GM19372 (cell line): ENCODE measurements around the gene KRTAP5-8.
"Not testable (repeated sequence)": the region's sequence is repeated elsewhere in the genome, so short reads cannot be mapped to it uniquely, and the experiment has no call there.

Source experiments
- ATAC-seq: cut with Tn5 transposase; IDR thresholded peaks from one replicate; pipeline ENCODE4 v1.9.1; 2021; ENCODE audit warnings: mild to moderate bottlenecking, low read depth, moderate library complexity; ENCODE audit not compliant: unreplicated experiment

The KRTAP5-8 gene, protein sequence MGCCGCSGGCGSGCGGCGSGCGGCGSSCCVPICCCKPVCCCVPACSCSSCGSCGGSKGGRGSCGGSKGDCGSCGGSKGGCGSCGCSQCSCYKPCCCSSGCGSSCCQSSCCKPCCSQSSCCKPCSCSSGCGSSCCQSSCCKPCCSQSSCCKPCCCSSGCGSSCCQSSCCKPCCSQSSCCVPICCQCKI

DNA sequence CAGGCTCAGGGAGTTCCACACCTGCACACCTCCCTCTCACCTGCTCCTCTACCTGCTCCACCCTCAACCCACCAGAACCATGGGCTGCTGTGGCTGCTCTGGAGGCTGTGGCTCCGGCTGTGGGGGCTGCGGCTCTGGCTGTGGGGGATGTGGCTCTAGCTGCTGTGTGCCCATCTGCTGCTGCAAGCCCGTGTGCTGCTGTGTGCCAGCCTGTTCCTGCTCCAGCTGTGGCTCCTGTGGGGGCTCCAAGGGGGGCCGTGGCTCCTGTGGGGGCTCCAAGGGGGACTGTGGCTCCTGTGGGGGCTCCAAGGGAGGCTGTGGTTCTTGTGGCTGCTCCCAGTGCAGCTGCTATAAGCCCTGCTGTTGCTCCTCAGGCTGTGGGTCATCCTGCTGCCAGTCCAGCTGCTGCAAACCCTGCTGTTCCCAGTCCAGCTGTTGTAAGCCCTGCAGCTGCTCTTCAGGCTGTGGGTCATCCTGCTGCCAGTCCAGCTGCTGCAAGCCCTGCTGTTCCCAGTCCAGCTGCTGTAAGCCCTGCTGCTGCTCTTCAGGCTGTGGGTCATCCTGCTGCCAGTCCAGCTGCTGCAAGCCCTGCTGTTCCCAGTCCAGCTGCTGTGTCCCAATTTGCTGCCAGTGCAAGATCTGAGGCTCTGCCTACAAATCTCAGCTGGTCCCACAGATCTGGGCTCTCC, at the start of gene KRTAP5-8:
KRTAP5-8 (plus strand) TSS at position 49 of the 689 bp plus-strand sequence; CDS start at position 80, 31 bp downstream.
- ATAC-seq: not testable (repeated sequence)

DNA sequence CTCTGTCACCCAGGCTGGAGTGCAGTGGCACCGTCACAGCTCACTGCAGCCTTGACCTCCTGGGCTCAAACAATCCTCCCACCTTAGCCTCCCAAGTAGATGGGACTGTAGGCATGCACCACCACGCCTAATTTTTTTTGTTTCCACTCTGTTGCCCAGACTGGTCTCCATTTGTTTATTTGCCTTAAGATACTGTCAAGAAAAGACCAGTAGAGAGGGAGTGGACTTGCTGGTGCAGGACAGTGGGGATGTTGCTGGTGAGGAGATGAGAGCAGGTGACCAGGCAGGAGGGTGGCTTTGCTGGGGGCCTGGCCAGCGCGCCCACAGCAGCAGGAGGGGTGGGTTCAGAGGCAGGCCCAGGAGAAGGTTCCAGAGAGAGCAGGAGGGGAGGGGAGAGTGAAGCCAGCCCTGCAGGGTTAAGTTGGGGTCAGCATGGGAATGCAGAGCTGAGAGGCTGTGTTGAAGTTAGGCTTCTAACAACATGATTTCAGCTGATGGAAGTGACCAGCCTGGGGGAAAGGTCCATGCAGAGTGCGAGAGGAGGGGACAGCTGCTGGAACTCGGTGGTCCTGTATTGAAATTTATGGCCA, 49.0 kb upstream of the KRTAP5-8 start:
- ATAC-seq: no peak

DNA sequence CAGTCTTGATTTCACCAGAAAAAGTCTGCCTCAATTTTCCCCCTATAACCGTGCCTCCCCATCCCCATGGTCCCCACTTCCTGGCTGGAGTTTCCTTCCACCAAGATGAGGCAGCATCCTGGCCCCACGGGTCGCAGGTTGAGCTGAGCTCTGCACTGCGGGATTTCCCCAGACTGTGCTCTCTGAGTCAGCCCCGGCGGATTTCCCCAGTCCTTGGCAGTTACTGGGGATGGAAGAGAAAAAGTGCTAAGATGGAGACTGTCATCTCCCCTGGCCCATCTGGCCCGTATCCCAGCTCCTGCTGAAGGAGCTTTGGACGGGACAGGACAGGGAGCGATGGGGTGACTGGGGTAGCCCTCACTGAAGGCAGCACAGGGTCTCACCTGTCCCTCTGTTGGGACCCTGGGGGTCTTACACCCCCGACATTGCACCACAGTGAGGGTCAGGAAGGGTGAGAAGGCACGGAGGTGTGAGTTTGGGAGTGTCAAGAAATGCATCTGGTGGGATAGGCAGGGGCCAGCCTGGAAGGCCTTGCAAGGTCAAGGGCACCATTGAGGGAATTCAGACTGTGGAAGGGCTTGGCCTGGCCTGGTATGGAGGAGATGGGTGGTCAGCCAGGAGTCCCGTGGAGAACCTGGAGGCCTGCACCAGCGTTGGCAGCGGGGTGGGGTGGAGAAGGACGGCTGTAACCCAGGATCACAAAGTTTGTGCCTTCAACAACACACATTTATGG, 48.3 kb upstream of the KRTAP5-8 start:
- ATAC-seq: no peak

DNA sequence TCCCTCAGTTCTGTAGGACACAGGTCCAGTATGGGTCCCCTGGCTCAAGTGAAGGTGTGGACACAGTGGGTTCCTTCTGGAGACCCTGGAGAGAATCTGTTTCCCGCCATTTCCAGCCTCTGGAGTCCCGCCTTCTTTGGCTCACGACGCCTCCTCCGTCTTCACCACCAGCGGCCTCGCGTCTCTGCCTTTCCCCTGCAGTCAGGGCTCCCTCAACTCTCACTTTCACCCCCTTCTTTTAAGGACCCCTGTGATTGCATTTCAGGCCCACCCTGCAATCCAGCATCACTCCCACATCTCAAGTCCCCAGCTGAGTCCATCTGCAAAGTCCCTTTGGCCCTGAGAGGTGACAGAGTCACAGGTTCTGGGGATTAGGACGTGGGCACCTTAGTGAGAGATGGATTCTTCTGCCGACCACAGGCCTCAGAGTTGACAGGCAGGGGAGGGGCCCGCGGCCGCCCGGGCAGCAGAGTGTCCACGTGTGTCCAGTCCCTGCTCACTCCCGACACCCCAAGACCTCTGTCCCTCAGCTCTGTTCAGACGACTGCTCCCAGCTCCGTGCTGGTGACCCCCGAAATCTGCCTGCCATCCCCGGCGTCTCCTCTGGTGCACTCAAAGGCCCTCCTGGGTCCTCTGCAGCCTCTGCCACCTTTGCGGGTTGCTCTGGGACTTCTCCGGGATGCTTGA, 47.6 kb upstream of the KRTAP5-8 start:
- no peak for ATAC-seq

DNA sequence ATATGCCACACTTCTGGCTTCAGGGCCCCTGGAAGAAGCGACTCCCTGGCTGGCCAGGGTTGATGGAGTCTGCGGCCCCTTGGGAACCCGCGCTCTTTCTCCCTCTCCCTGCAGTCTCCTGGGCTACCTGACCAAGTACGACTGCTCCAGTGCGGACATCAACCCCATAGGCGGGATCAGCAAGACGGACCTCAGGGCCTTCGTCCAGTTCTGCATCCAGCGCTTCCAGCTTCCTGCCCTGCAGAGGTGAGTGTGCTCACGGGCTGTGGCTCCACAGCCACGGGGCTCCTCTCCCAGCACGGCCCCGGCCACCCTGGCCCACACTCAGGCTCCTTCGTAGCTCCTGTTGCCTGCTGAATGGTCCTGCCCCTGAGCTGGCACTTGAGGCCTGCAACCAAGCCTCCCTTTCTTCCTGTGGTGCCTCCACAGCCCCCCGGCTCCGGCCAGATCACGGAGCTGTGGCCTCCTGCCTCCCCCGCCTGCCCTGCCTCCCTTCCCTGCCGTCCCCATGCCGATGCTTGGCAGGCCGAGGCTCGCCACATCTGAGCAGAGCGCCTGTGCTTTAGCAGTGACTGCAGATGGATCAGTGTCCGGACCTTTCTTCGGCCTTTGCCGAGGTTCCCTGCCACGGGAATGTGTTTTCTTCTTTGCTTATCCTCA, 47.0 kb upstream of the KRTAP5-8 start:
- ATAC-seq: no peak

DNA sequence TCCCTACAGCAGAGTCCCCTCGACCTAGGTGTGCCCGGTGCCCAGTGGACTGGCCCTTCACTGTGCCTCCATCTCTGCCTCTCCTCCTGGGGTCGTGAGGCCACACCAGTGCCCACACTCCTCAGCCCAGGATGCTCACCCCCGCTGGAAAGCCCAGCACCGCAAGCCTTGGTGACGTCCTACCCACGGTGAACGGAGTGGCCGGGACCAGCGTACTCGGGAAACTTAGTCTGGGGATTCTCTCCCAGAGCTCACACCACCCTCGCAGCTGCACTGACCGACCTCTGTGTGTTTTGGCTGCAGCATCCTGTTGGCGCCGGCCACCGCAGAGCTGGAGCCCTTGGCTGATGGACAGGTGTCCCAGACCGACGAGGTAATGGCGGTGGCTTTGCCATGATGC, 46.3 kb upstream of the KRTAP5-8 start:
- ATAC-seq: no peak

DNA sequence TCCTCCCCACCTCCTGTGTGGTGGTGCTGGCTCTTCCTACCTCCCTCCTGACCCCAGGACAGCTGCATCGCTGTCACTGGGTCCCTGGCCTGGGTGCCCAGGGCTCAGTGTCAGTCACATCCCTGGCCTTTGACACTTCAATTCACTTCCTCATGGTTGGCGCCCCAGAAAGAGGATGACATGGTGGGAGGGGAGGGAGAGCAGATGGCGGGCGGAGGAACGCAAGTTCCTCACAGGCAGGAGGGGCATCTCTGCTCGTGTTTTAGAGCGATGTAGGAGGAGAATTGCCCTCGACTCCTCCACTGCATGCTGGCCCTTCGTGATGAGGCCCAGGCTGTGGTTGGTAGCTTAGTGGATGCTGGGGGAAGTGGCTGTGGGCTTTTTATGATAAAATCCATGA, 45.9 kb upstream of the KRTAP5-8 start:
- ATAC-seq: no peak

DNA sequence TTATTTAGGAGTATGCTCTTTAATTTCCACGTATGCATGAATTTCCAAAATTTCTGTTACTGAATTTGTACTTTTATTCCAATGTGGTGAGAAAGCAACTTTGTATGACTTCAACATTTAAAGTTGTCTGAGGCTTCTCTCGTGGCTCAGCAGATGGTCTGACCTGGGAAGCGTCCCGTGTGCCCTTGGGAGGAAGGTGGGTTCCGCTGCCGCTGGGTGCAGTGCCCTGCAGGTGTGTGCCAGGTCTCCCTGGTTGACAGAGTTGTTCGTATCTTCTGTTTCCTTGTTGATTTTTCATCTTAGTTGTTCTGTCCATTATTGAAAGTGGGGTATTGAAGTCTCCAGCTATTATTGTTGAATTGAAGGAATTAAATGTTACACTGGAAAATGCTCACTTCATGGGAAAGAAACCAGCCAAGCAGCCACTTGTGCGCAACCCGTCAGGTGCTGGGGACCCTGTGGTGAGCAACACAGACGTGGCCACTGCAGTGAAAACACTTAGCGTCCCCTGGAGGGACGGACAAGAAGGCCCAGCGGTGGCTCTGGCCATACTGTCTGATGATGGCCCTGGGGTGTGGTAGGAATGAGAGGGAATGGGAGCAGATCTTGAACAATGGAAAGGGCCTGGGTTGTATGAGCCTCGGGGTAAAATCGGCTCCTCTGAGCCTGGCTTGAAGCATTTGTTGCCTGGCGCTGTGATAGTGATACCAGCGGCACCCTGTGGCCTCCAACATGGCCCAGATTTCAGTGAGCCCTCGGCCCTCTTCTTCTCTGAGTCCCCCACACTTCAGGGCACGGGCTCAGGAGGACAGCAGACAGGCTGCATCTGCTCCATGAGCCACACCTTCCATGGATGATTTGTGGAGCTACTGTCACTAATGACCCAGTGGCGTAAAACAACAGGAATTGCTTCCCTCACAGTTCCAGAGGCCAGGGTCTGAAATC, 42.3 kb upstream of the KRTAP5-8 start:
- no peak for ATAC-seq

DNA sequence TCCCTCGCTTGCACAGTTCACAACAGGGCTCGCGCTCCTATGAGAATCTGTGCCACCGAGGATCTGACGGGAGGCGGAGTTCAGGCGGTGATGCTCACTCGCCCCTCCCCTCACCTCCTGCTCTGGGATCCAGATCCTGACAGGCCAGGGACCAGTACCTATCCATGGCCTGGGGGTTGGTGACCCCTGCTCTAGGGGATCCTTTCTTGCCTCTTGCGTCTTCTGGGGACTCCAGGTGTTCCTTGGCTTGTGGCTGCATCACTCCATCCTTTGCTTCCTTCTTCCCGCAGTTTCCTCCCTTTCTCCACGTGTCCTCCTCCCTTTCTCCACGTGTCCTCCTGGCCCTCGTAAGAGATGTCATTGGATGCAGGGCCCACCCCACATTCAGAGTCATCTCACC, 41.4 kb upstream of the KRTAP5-8 start:
- no peak for ATAC-seq

DNA sequence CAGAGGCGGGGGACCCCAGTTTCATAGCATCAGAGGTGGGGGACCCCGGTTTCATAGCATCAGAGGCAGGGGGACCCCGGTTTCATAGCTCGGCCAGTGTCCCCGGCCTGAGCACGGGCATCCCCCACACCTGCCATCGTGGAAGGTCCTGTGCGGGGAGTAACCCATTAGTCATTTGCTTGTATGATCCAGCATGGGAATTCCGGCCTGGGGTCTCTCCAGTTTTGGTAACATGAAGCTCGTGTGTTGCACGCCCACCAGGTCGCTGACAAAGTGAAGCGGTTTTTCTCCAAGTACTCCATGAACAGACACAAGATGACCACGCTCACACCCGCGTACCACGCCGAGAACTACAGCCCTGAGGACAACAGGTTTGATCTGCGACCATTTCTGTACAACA, 39.7 kb upstream of the KRTAP5-8 start:
- no peak for ATAC-seq

DNA sequence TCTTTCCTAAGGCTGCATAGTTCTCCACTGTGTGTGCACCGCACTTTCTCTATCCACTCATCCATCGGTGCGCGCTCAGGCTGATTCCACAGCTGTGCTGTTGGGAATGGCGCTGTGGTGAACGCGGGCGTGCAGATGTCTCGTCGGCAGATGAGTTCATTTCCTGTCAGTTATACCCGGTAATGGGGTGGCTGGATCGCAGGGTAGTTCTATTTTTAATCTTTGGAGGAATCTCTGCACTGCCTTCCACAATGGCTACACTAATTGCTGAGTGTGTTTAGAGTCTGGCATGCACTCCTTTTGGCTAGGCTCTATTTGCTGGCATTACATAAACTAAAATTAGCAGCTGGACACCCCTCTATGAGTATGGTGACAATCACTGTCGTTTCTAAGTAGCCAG, 38.7 kb upstream of the KRTAP5-8 start:
- no peak for ATAC-seq

DNA sequence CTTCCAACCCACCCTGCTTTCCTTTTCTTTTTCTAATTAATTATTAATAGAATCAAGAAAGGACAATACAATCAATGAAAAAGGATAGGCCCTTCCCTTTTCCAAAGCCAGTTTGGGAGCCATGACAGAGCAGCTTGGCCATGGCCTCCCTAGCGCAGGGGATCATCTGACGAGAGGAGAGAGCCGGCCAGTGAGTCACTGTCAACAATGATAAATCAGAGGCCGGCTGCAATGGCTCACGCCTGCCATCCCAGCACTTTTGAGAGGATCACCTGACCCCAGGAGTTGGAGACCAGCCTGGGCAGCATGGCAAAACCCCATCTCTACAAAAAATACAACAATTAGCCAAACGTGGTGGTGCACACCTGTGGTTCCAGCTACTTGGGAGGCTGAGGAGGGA, 38.3 kb upstream of the KRTAP5-8 start:
- ATAC-seq: no peak

DNA sequence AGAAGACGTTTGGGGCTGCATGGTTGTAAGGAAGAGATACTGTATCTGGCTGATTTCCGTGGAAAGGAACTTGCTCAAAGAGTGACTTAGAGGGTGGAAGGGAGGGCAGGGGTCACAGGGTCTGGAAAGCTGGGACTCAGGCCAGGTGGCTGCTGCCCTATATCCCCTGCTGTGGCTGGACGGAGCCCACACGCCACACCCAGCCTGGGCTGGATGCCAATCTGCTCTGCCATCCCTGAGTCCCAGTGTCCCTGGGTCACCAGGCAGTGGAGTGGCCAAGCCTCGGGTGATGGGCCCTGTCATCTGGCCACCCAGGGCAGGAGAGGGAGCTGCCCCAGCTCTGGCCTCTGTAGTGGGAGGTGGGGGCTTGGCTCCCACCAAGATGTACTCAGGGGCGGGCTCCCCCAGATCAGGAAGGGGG, 37.2 kb upstream of the KRTAP5-8 start:
- ATAC-seq: no peak

DNA sequence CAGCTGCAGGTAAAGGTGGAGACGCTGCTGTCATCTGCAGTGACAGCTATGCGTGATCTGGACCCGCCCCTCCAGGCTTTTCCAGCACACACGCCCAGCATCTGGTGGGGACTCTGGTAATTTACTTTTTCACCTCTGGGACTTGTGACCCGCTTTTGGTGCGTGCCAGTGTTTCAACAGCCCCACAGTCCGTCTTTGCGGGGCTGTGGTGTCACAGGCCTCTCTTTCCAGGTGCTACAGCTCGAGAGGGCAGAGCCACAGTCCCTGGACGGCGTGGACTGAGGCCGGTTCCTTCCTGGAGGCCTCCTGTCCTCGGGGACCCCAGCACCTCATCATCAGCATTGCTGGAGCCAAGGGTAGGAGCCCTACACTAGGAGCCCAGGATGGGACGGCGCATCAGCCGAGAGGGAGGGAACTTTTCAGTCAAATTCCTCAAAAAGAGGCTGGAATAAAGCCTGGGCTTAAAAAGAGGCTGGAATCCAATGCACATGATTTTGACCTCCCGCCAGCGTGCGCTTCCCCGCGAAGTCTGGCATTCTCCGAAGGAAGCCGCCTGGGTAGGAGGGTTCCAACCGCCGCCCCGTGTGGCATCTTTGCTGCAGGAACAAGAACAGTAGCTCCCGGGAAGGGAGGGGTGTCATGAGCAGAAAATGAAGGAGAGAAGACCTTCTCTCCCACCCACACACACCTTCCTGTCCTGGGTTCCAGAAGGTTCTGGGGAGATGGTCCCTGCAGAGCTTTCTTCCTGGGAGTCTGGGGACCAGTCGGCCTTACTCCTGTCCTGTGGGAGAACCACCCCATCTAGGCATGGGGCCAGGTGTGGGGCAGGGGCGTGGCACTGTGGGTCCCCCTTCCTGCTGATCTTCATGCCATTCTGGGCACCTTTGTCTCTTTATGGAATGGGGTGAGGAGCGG, 36.5 kb upstream of the KRTAP5-8 start:
- ATAC-seq: no peak

DNA sequence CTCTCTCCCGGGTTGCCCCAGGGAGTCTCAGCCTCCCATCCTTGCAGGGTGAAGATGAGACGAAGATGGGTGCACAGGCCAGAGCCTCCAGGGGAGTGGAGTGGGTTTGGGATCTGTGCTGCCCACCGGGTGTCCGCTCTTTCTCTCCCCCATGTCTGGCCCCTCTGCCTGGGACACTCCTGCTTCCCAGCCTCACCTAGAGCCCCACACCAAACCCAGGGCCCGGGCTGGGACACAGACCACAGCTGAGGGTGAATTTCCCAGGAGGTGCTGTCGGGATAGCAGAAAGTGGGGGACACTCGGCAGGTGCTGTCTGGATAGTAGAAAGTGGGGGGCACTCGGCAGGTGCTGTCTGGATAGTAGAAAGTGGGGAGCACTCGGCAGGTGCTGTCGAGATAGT, 35.8 kb upstream of the KRTAP5-8 start:
- ATAC-seq: no peak

DNA sequence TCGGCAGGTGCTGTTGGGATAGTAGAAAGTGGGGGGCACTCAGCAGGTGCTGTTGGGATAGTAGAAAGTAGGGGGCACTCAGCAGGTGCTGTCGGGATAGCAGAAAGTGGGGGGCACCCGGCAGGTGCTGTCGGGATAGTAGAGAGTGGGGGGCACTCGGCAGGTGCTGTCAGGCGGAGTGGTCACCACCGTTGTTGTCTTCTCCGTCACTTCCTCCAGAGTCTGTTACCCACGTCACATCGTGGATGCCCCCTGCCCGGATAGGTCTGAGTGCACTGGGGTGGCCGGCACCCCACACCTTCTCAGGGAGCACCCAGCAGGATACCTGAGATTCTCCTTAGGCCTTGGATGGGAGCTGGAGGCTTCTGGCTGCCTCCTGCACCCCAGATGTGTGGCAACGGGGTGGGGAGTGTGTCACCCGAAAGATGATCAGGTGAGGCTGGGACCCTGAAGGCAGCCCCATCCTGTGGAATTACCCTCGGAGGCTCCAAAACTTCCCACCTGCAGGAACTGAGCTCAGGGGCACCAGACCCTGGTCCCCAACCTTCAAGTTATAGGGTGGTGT, 34.9 kb upstream of the KRTAP5-8 start:
- ATAC-seq: no peak

DNA sequence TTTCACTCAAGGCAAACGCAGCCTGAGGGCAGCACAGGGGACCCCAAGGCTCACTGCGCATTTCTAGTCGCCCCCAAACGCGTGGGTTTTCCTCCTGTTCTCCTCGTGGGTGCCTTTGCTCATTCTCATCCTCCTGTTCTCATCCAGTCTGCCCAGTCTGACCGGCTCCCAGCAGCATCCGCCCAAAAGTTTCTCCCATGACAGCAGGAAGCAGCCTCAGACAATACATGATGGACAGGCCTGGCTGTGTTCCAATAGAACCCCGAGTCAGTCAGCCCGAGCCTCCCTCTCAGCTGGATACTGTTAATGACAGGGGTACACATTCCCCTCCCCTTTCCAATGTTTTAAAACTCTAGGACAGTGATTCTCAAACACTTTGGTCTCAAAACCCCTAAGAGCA, 33.3 kb upstream of the KRTAP5-8 start:
- no peak for ATAC-seq

DNA sequence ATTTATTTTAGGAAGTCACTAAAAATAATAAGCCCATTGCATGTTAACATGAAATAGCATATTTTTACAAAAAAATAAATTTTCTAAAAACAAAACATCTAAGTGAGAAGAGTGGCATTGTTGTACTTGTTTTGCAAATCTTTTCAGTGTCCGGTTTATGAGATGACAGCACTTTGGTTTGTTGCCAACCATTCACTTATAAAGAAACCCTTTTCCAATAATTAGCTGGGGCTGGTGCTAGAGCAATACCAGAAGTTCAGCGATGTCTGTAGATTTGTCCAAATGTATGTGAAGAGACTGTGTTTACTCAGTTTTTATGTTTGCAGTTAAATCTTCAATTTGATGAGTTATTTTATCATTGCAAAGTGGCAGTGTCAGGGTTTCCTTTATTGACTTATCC, 32.8 kb upstream of the KRTAP5-8 start:
- ATAC-seq: no peak
